ENCODE data around the gene TMEM150A. TPM values are rescaled to one million over a fixed set of nuclear protein-coding genes. Genes with fewer than 3 reads are reported as not detected.

Gene TMEM150A
- total RNA-seq, 1 donor from 2014 or later, result 10.1 TPM

DNA sequence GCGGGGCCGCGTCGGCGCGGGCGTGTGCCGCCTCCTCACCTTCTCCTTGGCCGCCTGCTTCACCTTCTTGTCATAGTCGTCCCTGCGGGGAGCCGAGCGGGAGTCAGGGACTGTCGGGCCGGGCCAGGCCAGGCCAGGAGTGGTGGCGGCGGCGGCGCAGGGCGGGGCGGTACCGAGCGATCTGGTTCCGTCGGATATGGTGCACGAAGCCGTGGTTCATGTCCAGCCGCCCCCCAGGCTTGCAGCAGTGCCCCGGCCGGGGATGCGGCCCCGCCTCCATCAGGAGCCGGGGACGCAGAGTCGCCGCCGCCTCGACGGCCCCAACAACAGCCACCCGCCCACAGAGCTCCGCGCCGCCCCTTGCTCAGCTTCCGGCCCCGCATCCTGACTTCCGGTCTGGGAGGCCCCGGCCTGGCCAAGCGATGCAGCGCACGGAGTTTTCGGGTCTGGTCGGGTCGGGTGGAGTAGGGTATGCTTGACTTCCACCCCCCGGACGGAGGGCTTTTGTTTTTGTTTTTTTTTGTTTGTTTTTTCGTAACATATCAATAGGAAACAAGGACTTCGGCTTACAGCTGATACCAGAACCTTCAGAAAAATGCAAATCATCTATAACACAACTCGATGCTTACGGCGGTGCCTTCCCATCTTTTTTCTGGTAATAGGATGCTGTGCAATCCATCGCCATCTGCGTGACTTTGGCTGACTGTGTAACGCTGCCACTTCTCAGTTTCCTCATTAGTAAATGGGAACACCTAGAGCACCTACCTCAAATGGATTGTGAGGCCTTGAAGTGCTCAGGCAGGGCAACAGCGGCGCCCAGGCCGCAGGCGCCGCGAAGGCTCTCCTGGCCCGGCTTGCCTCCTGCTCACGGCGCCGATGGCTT, 9.4 kb upstream of the TMEM150A start, which contains the start of gene C2orf68:
TSS of gene C2orf68 (minus strand) at position 362 of the 883 bp plus-strand sequence. CDS start at position 280, 82 bp downstream.
- DNase-seq, result peak; percentile 91
- TF ChIP-seq, protein P1, sequence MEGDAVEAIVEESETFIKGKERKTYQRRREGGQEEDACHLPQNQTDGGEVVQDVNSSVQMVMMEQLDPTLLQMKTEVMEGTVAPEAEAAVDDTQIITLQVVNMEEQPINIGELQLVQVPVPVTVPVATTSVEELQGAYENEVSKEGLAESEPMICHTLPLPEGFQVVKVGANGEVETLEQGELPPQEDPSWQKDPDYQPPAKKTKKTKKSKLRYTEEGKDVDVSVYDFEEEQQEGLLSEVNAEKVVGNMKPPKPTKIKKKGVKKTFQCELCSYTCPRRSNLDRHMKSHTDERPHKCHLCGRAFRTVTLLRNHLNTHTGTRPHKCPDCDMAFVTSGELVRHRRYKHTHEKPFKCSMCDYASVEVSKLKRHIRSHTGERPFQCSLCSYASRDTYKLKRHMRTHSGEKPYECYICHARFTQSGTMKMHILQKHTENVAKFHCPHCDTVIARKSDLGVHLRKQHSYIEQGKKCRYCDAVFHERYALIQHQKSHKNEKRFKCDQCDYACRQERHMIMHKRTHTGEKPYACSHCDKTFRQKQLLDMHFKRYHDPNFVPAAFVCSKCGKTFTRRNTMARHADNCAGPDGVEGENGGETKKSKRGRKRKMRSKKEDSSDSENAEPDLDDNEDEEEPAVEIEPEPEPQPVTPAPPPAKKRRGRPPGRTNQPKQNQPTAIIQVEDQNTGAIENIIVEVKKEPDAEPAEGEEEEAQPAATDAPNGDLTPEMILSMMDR (IDR thresholded peaks at IDR 0.05; ENCODE audit: borderline replicate concordance), result no peak
- Histone ChIP-seq H3K4me3 (peak within 1 kb of the TSS; percentile 96), H3K4me1 (peaks cover 71% of the 10 kb centered on the region), H3K27ac (replicated peaks) (peak within 1 kb of the TSS; percentile 88), H3K9me3 (replicated peaks) (no peaks in the 10 kb centered on the region), H3K36me3 (peaks cover 7% of the 10 kb centered on the region), H3K27me3 (ENCODE audit: low read depth) (no peaks in the 10 kb centered on the region)
- intact Hi-C loops (cut with micrococcal nuclease), result no loop called here

DNA sequence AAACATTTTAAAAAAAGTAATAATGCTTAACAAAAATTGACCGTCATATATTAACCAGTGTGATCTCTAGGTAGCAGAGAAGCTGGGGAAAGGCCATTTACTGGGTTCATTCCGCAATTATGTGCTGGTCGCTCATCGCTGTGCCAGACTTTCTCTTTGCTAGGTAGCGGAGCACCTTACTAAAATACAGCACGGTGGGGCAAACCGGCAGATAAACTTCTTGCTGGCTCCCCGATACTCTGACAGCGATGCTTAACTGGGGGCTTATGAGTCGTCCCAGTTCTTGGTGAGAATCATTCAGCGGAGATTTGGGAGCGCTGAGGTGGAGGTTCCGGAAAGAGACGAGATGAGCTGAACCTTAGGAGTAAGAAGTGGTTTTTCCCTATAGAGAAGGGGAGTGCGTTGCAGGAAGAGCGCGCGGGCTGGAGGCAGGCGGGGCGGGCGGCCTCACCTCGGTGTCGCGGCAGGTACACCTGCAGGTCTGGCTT, 8.8 kb upstream of the TMEM150A start:
- no peak for DNase-seq
- Histone ChIP-seq H3K9me3 (replicated peaks) (no peaks in the 10 kb centered on the region), H3K4me3 (peak overlapping the region; percentile 96), H3K27me3 (ENCODE audit: low read depth) (no peaks in the 10 kb centered on the region), H3K36me3 (peaks cover 7% of the 10 kb centered on the region), H3K4me1 (peaks cover 71% of the 10 kb centered on the region), H3K27ac (replicated peaks) (peak overlapping the region; percentile 88)
- intact Hi-C loops (cut with micrococcal nuclease), result no loop called here
- TF ChIP-seq, protein P1 (IDR thresholded peaks at IDR 0.05; ENCODE audit: borderline replicate concordance), result no peak

DNA sequence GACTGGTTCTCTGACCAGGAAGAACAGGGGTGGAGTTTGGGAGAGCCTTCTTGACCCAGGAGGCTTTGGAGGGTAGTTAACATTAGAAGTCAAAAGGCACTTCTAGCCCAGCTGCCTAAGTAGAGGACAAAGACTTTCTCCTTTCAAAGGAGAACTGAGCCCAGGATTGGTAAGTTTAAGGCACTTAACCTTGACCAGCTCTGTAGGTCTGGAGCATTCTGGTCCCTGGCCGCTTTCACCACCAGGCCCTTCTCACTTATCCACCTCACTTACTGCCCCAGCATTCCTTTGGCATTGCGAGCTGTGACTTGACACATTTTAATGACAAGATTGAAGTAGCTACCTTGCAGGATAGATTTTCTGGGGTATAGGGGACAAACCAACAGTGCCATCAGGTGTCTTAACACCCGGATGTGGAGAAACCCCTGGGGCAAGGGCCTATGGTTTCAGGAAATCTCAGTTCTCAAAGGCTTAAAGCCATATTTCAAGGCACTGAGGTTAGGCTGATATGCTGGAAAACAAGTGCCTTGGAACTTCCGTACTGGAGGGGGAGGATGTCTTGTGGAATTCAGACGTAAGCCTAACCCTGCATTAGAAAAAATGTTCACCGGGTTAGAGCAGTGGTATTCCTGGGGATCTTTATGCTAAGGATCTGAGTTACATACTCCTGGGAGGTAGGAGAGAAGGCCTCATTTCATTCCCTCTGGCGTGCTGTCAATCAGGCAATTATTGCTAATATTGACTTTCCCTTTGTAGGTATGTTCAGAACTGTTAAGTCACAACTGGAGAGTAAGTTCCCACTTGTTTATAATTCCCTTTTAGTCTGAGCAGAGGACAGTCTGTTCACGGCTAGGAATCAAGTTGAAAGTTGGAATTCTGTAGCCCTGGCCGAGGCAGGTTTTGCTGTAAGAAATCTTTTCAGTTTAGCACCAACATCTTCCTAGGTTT, 5.0 kb upstream of the TMEM150A start:
- Histone ChIP-seq H3K36me3 (peaks cover 7% of the 10 kb centered on the region), H3K4me1 (peaks cover 97% of the 10 kb centered on the region)
- DNase-seq, result no peak

DNA sequence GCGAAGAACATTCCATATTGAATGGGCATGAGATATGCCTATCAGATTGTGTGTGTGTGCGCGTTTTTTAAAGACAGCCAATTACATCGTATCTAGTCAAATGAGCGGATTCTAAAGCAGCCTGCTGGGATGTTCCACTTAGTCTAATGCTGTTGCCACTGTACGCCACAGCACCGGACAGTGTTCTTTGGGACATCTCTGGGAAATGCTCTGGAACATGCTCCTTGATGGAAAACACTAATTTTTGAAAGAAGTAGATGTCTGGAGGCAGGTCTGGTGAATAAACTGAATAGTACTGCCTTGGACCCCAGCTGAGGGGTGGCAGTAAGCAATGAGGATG, 3.6 kb upstream of the TMEM150A start:
- Histone ChIP-seq H3K27me3 (ENCODE audit: low read depth) (no peaks in the 10 kb centered on the region), H3K36me3 (peaks cover 7% of the 10 kb centered on the region), H3K4me3 (no peak overlapping the region), H3K27ac (replicated peaks) (peak overlapping the region; percentile 92), H3K4me1 (peaks cover 97% of the 10 kb centered on the region), H3K9me3 (replicated peaks) (no peaks in the 10 kb centered on the region)
- intact Hi-C loops (cut with micrococcal nuclease), result no loop called here
- DNase-seq, result no peak
- TF ChIP-seq, protein P1 (IDR thresholded peaks at IDR 0.05; ENCODE audit: borderline replicate concordance), result no peak

More for the DNA sequence above, 5.0 kb upstream of the TMEM150A start:
- intact Hi-C loops (cut with micrococcal nuclease), result no loop called here
- no peak overlapping the region for H3K4me3 ChIP-seq
- TF ChIP-seq, protein P1 (IDR thresholded peaks at IDR 0.05; ENCODE audit: borderline replicate concordance), result no peak
- H3K27me3 ChIP-seq (ENCODE audit: low read depth), result no peaks in the 10 kb centered on the region
- peak overlapping the region; percentile 92 for H3K27ac ChIP-seq (replicated peaks)
- no peaks in the 10 kb centered on the region for H3K9me3 ChIP-seq (replicated peaks)

DNA sequence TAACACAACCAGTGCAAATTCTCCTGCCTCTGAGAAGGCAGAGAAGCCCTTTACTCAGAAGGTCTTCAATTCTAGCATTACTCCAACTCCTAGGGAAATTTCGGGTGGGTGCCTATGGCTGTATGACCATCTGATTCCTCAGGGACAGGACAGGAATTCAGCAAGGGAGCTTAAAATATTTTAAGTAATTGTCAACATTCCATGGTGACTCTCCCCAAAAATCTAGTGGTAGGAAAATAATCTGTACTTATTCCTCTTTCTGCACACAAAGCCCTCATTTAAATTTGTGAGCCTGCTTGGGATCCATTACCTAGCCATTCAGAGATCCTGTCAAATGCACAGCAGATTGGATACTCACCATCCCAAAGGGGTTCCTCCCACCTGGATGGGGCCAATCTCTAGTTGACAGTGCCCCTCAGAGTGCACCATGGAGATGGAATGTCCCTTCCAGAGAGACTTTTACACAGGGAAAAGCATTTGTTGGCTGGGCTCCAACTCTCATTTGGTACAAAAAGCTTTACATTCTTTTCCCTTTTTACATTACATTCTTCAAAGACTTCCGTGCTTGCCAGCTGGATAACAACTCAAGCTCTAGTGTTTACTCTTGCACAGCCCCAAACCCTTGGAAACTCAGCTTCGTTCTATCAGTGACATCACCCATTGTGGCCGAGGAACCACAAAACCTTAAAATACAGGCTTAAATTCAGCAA, 3.1 kb upstream of the TMEM150A start:
- Histone ChIP-seq H3K9me3 (replicated peaks) (no peaks in the 10 kb centered on the region), H3K4me3 (peak overlapping the region; percentile 82), H3K27me3 (ENCODE audit: low read depth) (no peaks in the 10 kb centered on the region), H3K36me3 (peaks cover 9% of the 10 kb centered on the region), H3K27ac (replicated peaks) (peak overlapping the region; percentile 92), H3K4me1 (peaks cover 95% of the 10 kb centered on the region)
- TF ChIP-seq, protein P1 (IDR thresholded peaks at IDR 0.05; ENCODE audit: borderline replicate concordance), result no peak
- intact Hi-C loops (cut with micrococcal nuclease), result no loop called here
- DNase-seq, result no peak

Measured in left ventricle myocardium inferior (tissue), 1 donor.